K562 (cell line): Measurements from ENCODE around the gene CD164. TPM values are rescaled to one million over a fixed set of nuclear protein-coding genes. Genes with fewer than 3 reads are reported as not detected.

Source experiments
- CGGBP1 ChIP-seq: fragments of 250-450 bp; sonication (Bioruptor Pico); IDR thresholded peaks from 2 replicates; pipeline ENCODE4 v1.9.0; 2021; ENCODE audit warnings: mild to moderate bottlenecking
- GTF2A2 ChIP-seq: IDR thresholded peaks from 2 replicates; pipeline ENCODE4 v1.6.1; 2016; ENCODE audit warnings: mild to moderate bottlenecking, missing genetic modification characterization, missing compliant biosample characterization
- KLF13 ChIP-seq: fragments of 450-650 bp; IDR thresholded peaks from 2 replicates; pipeline ENCODE4 v1.6.1; 2016; ENCODE audit warnings: missing genetic modification characterization, low read depth, mild to moderate bottlenecking, missing compliant biosample characterization, moderate library complexity, borderline replicate concordance
- RBM15 ChIP-seq: fragments of 200-400 bp; formaldehyde crosslinking; IDR thresholded peaks from 2 replicates; pipeline ENCODE4 v1.6.1; 2018; ENCODE audit warnings: mild to moderate bottlenecking, low read length, moderate library complexity; ENCODE audit not compliant: insufficient read depth
- polyA plus RNA-seq, 8 experiments: library from polyadenylated mRNA; depleted of rRNA in 4 of 8; stranded (reverse) in 5 of 8; unstranded in 3 of 8; fragments of >200 nt; fragmentation: Nextera tagmentation in 2 of 8; fragmentation: Illumina TruSeq in 1 of 8; extraction: Ambion mirVana in 2 of 8; extraction: Trizol in 1 of 8; gene quantifications; 2 replicates each; pipeline versions ENCODE4 v1.2.1 to v1.2.3, GENCODE V29; 2011 to 2014; ENCODE audit warnings: inconsistent platforms in 1 of 8, missing spikeins in 1 of 8
- total RNA-seq, 7 experiments: library from RNA; depleted of rRNA in 6 of 7; stranded (reverse); fragments of >200 nt in 6 of 7; fragmentation: Illumina TruSeq in 2 of 7; extraction: Trizol in 2 of 7; gene quantifications; 2 replicates each; pipeline versions ENCODE4 v1.2.1 to v1.2.3, GENCODE V29; 2011 to 2021; ENCODE audit warnings: low replicate concordance in 1 of 7
- TF ChIP-seq, protein P1 (sequence below), 2 experiments: fragments of 450-650 bp; IDR thresholded peaks; 2 replicates each; pipeline ENCODE4 v1.6.1; 2016; ENCODE audit warnings: mild to moderate bottlenecking in 2 of 2, borderline replicate concordance in 1 of 2, low read depth in 1 of 2, moderate library complexity in 1 of 2

The CD164 gene
- total and polyA plus RNA-seq, 9 of the 15 experiments (the other 6 are each of a cell fraction or from before 2014, with no cell fraction given) = 79.5 to 317 (median 165) TPM

DNA sequence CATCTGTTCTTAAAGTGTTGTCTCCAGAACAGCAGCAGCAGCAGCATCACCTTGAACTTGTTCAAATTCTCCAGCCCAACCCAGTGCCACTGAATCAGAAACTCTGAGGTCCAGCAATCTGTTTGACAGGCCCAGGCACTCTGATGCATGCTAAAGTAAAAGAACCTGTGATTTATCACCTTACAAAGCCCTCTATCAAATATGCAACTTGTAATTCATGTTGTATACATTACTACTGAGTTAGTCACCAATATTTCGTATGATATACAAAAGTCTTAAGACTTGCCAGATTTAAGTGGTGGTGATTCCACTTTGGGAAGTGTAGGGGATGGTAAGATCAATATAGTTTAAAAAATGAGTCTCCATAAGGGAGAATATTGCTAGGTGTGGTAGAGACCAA is 6.0 kb upstream of the CD164 start (continued):
- TF ChIP-seq, protein P1, sequence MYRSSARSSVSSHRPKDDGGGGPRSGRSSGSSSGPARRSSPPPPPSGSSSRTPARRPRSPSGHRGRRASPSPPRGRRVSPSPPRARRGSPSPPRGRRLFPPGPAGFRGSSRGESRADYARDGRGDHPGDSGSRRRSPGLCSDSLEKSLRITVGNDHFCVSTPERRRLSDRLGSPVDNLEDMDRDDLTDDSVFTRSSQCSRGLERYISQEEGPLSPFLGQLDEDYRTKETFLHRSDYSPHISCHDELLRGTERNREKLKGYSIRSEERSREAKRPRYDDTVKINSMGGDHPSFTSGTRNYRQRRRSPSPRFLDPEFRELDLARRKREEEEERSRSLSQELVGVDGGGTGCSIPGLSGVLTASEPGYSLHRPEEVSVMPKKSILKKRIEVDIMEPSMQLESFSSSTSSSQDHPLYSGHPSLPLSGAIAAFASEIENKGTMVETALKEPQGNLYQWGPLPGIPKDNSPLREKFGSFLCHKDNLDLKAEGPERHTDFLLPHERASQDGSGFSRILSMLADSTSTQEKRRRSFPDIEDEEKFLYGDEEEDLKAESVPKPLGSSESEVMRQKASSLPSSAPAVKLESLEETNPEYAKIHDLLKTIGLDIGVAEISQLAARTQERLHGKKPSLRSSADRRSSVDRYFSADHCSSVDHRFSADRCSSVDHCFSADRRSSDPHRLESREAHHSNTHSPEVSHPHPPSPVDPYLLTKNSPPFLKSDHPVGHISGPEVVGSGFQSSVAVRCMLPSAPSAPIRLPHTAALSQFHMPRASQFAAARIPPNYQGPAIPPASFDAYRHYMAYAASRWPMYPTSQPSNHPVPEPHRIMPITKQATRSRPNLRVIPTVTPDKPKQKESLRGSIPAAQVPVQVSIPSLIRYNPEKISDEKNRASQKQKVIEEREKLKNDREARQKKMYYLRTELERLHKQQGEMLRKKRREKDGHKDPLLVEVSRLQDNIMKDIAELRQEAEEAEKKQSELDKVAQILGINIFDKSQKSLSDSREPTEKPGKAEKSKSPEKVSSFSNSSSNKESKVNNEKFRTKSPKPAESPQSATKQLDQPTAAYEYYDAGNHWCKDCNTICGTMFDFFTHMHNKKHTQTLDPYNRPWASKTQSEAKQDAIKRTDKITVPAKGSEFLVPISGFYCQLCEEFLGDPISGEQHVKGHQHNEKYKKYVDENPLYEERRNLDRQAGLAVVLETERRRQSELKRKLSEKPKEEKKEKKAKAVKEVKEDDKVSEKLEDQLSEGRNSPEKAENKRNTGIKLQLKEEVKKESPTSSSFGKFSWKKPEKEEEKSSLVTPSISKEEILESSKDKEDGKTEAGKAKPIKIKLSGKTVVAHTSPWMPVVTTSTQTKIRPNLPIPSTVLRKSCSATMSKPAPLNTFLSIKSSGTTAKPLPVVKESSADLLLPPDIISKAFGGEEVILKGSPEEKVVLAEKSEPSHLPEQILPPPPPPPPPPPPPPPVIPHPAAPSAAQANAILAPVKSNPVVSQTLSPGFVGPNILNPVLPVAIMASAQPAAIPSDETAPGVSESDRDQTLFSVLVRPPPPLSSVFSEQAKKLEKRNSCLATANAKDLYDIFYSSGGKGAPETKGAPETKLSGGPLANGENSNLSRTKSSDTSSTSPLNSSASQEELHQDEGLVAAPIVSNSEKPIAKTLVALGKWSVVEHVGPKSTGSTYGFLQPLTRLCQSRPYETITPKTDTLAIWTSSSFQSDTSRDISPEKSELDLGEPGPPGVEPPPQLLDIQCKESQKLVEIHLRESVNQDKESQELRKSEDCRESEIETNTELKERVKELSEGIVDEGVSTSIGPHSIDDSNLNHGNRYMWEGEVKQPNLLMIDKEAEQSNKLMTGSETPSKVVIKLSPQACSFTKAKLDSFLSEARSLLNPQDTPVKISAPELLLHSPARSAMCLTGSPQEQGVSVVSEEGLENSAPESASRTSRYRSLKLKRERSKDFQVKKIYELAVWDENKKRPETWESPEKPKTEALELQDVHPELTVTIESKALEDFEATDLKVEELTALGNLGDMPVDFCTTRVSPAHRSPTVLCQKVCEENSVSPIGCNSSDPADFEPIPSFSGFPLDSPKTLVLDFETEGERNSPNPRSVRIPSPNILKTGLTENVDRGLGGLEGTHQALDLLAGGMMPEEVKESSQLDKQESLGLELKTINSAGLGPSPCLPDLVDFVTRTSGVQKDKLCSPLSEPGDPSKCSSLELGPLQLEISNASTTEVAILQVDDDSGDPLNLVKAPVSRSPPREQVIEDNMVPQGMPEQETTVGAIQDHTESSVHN (IDR thresholded peaks at IDR 0.05; ENCODE audit: borderline replicate concordance in 1 of 2, low read depth in 1 of 2) = no peak
- TF ChIP-seq RBM15 = no peak
- TF ChIP-seq KLF13 (tag) = no peak
- no peak for TF ChIP-seq CGGBP1 (CRISPR knock-in tag)
- TF ChIP-seq GTF2A2 (tag) = no peak
